Aorta (tissue), 5 donors: ENCODE data around the gene FLNC. TPM values are rescaled to one million over a fixed set of nuclear protein-coding genes. Genes with fewer than 3 reads are reported as not detected.

Experiments used
- ATAC-seq: fragments of 200-7000 bp; cut with Tn5 transposase; one replicate; pipeline ENCODE4 v1.9.1; 2022; ENCODE audit warnings: moderate library complexity; ENCODE audit not compliant: low FRiP score
- DNase-seq, 2 donors: peaks; one replicate each; pipeline ENCODE4 v3.0.0-alpha.2; 2020
- H3K27ac ChIP-seq, 2 donors: one replicate each; pipeline ENCODE4 v1.5.1; 2013; ENCODE audit warnings: low read length in 2 of 2, mild to moderate bottlenecking in 2 of 2, moderate library complexity in 2 of 2, control low read depth in 1 of 2, inconsistent platforms in 1 of 2, low read depth in 1 of 2
- H3K27me3 ChIP-seq, 2 donors: one replicate each; pipeline ENCODE4 v1.6.1; 2013; ENCODE audit warnings: control low read depth in 1 of 2, low read length in 1 of 2, mild to moderate bottlenecking in 1 of 2, moderate library complexity in 1 of 2; ENCODE audit not compliant: insufficient read depth in 2 of 2, control insufficient read depth in 1 of 2
- H3K36me3 ChIP-seq, 2 donors: one replicate each; pipeline ENCODE4 v1.6.1; 2013; ENCODE audit warnings: control low read depth in 1 of 2, low read length in 1 of 2, mild to moderate bottlenecking in 1 of 2; ENCODE audit not compliant: insufficient read depth in 2 of 2, control insufficient read depth in 1 of 2
- H3K4me1 ChIP-seq, 2 donors: one replicate each; pipeline ENCODE4 v1.6.1; 2013; ENCODE audit warnings: low read length in 2 of 2, control low read depth in 1 of 2, mild to moderate bottlenecking in 1 of 2, moderate library complexity in 1 of 2; ENCODE audit not compliant: insufficient read depth in 2 of 2, control insufficient read depth in 1 of 2
- H3K4me3 ChIP-seq, 2 donors: one replicate each; pipeline ENCODE4 v1.5.1; 2013; ENCODE audit warnings: low read length in 2 of 2, control low read depth in 1 of 2, mild to moderate bottlenecking in 1 of 2
- H3K9me3 ChIP-seq: one replicate; pipeline ENCODE4 v1.6.1; 2013; ENCODE audit warnings: mild to moderate bottlenecking, low read length; ENCODE audit not compliant: control insufficient read depth
- WGBS, 2 donors: extraction: QIAGEN DNeasy Blood & Tissue Kit; methylation state at CpG; one replicate each; pipeline ENCODE4 v1.1.7; 2013; 5-methylcytosine and 5-hydroxymethylcytosine counted together
- intact Hi-C, 2 donors: fragments of 100-400 bp; cut with DNase I; formaldehyde crosslinking; loops; one replicate each; pipeline versions ENCODE4 v1.14.2 to v1.15.0; 2022
- polyA plus RNA-seq, 2 donors: library from polyadenylated mRNA; stranded (reverse); fragments of 200-250 nt; gene quantifications; one replicate each; pipeline ENCODE4 v1.2.3, GENCODE V29; 2013
- total RNA-seq, 2 donors: library from RNA; stranded (reverse); fragmentation: NEBNext Ultra II Directional; extraction: Animal tissue kit (Norgen Biotek cat#: 25700); gene quantifications; one replicate each; pipeline ENCODE4 v1.2.1, GENCODE V29; 2021
- donor health status: healthy with polysubstance abuse.
- donor health status: Bipolar disorder and iron deficiency.
- donor health status: DM: no; HTN: no; CAD: no.
- donor health status: DM: no; HTN: no; CAD: no.
- donor health status: DM: yes; HTN: yes; CAD: no.

The FLNC gene
- total and polyA plus RNA-seq, 4 donors, result 7.8 to 245 (median 76.6) TPM

DNA sequence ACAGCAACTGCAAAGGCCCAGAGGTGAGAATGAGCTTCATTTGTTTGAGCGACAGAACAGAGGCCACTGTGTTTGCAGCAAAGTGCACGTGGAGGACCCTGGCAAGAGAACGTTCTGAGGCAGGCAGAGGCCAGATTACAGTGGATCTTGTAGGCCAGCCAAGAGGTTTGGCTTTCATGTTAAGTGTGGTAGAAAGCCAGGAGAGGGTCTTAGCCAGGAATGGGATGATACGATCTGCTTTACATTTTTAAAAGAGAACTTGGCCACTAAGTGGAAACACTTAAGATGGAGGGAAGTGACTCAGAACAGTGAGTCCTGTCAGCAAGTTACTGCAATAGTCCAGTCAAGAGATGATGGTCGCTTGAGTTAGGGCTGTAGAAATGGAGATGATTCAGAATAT, 33.9 kb upstream of the FLNC start:
- peaks cover 3 to 5% of the 10 kb centered on the region in 2 donors for H3K36me3 ChIP-seq
- no peaks in the 10 kb centered on the region for H3K4me1 ChIP-seq
- DNase-seq (no peak), ATAC-seq (no peak)
- WGBS, 2 donors, result 8 to 14% methylated on average over 5 of the region's 5 CpGs
- H3K9me3 ChIP-seq, result no peaks in the 10 kb centered on the region
- H3K27me3 ChIP-seq, result no peaks in the 10 kb centered on the region
- intact Hi-C loops, result no loop called here
- no peak overlapping the region for H3K4me3 ChIP-seq
- H3K27ac ChIP-seq, result no peak overlapping the region

GRCh38 chr7:128799451-128799850, 30.8 kb upstream of the FLNC start:
- intact Hi-C loops, result no loop called here
- H3K27me3 ChIP-seq, result no peaks in the 10 kb centered on the region
- H3K36me3 ChIP-seq, result peaks cover 3 to 5% of the 10 kb centered on the region in 2 donors
- H3K4me1 ChIP-seq, result no peaks in the 10 kb centered on the region
- no peak overlapping the region for H3K4me3 ChIP-seq
- no peak overlapping the region for H3K27ac ChIP-seq
- WGBS, 2 donors, result 90 to 98% methylated on average over 2 of the region's 2 CpGs
- DNase-seq (no peak), ATAC-seq (no peak)
- no peaks in the 10 kb centered on the region for H3K9me3 ChIP-seq

DNA sequence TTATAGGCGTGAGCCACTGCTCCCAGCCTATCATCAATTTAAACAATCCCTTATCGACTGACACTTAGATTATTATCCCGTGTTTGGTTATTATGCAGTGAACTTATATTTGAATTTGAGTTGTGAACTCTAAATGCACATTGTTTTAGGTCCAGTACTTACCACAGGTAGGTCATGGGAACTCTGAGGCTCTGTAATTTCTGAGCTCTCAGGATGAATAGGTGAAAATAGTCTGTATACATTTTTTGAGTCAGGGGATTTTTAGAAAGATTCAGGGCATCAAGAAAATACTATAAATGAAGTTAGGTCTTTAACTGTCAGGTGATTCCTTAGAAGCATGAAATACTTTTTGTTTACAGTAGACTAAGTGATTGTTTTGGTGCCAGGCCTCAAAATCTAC, 29.6 kb upstream of the FLNC start:
- Histone ChIP-seq H3K27ac (no peak overlapping the region), H3K4me1 (no peaks in the 10 kb centered on the region), H3K27me3 (no peaks in the 10 kb centered on the region), H3K36me3 (peaks cover 5 to 6% of the 10 kb centered on the region in 2 donors), H3K4me3 (no peak overlapping the region), H3K9me3 (no peaks in the 10 kb centered on the region)
- 95 to 97% methylated on average over 3 of the region's 3 CpGs for WGBS, 2 donors
- ATAC-seq (no peak), DNase-seq (no peak)
- intact Hi-C loops, result no loop called here

- ATAC-seq, result no peak
- H3K4me3 ChIP-seq, result no peak overlapping the region
- H3K9me3 ChIP-seq, result no peaks in the 10 kb centered on the region
- no peak overlapping the region for H3K27ac ChIP-seq
- intact Hi-C loops, result no loop called here
- H3K27me3 ChIP-seq, result no peaks in the 10 kb centered on the region
- no peaks in the 10 kb centered on the region for H3K4me1 ChIP-seq
- 95 to 97% methylated on average over 9 of the region's 9 CpGs for WGBS, 2 donors
- peaks cover 5 to 6% of the 10 kb centered on the region in 2 donors for H3K36me3 ChIP-seq
- DNase-seq, result no peak
These were observed 29.2 kb upstream of the FLNC start for GRCh38 chr7:128801003-128801402.

GRCh38 chr7:128801667-128802418, 28.4 kb upstream of the FLNC start:
- DNase-seq, result no peak
- 96% methylated on average over 2 of the region's 2 CpGs for WGBS, 2 donors
- no peak for ATAC-seq
- no peaks in the 10 kb centered on the region for H3K9me3 ChIP-seq
- no peak overlapping the region for H3K27ac ChIP-seq
- no peaks in the 10 kb centered on the region for H3K4me1 ChIP-seq
- intact Hi-C loops, result no loop called here
- H3K4me3 ChIP-seq, result no peak overlapping the region
- H3K36me3 ChIP-seq, result peaks cover 5 to 6% of the 10 kb centered on the region in 2 donors
- H3K27me3 ChIP-seq, result no peaks in the 10 kb centered on the region

DNA sequence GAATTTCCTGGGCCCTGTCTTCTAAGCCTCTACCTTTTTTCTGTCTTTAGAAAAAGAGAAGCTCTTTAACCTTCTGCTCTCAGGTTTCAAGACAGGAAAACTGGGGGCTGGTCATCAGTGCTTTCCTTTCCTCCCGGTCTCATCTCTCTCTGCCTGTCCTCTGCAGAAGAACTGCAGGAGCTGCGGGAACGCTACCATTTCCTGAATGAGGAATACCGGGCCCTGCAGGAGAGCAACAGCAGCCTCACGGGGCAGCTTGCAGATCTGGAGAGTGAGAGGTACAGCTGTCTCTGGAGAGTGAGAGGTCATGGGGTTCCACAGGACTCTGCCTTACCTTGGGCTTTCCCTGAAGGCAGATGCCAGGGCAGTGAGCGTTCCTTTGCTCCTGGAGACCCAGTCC, 25.7 kb upstream of the FLNC start:
- intact Hi-C loops, result no loop called here
- ATAC-seq, result no peak
- Histone ChIP-seq H3K4me3 (no peak overlapping the region), H3K36me3 (peaks cover 5 to 6% of the 10 kb centered on the region in 2 donors), H3K27me3 (no peaks in the 10 kb centered on the region), H3K9me3 (no peaks in the 10 kb centered on the region), H3K27ac (no peak overlapping the region), H3K4me1 (no peaks in the 10 kb centered on the region)
- WGBS, 2 donors, result 95% methylated on average over 6 of the region's 6 CpGs
- DNase-seq, result no peak

DNA sequence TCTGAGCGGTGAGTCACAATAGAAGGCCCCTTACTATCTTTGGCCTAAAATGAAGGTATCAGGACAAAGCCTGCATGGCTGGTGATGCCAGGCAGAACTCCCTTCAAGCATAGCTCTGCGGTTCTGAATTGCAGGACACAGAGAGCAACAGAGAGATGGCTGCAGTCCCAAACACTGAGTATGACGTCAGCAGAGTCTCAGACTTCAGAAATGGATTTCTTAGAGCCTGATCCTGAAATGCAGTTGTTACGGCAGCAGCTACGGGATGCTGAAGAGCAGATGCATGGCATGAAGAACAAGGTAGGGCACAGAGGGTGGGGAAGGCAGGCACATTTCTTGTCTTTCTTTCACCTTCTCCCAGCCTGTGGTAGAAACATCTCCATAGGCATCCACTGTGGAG, 25.0 kb upstream of the FLNC start:
- ATAC-seq (no peak), DNase-seq (no peak)
- no peaks in the 10 kb centered on the region for H3K4me1 ChIP-seq
- WGBS, 2 donors, result 35 to 45% methylated on average over 5 of the region's 5 CpGs
- no peak overlapping the region for H3K4me3 ChIP-seq
- no peaks in the 10 kb centered on the region for H3K27me3 ChIP-seq
- peaks cover 5 to 6% of the 10 kb centered on the region in 2 donors for H3K36me3 ChIP-seq
- intact Hi-C loops, result no loop called here
- H3K9me3 ChIP-seq, result no peaks in the 10 kb centered on the region
- H3K27ac ChIP-seq, result no peak overlapping the region

DNA sequence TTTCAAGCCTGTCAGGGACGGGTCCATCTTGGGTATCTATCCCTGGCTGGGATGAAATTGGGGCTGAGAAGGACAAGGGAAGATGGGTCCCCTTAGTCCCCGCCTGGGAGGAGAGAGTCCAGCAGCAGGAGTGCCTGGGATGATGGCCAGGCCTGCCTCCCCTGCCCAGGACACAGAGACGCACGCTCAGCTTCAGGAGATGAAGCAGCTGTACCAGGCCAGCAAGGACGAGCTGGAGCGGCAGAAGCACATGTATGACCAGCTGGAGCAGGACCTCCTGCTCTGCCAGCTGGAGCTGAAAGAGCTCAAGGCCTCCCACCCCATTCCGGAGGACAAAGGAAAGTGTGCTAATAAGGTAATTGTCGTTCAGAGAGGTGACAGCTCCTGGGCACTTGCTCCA, 23.0 kb upstream of the FLNC start:
- H3K9me3 ChIP-seq, result no peaks in the 10 kb centered on the region
- WGBS, 2 donors, result 87 to 91% methylated on average over 8 of the region's 8 CpGs
- H3K36me3 ChIP-seq, result peaks cover 0 to 4% of the 10 kb centered on the region in 2 donors
- no peak overlapping the region for H3K4me3 ChIP-seq
- no peak overlapping the region for H3K27ac ChIP-seq
- DNase-seq, result no peak
- intact Hi-C loops, result no loop called here
- no peaks in the 10 kb centered on the region for H3K27me3 ChIP-seq
- ATAC-seq, result no peak
- no peaks in the 10 kb centered on the region for H3K4me1 ChIP-seq

DNA sequence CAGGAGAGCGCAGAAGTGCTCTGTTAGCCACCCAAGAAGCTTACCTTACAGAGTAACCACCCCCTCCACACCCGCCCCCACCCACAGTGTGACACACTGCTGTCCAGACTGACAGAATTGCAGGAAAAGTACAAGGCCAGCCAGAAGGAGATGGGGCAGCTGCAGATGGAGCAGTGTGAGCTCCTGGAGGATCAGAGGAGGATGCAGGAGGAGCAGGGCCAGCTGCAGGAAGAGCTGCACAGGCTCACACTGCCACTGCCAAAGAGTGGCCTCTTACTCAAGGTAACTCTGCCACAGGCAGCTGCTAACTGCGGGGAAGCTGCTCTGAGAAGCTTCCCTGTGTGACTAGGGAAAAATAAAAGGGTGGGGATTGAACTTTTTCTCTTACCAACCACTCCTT, 20.8 kb upstream of the FLNC start:
- no peak for ATAC-seq
- no peak overlapping the region for H3K4me3 ChIP-seq
- H3K36me3 ChIP-seq, result peaks cover 0 to 4% of the 10 kb centered on the region in 2 donors
- intact Hi-C loops, result no loop called here
- 96 to 97% methylated on average over 3 of the region's 3 CpGs for WGBS, 2 donors
- no peaks in the 10 kb centered on the region for H3K9me3 ChIP-seq
- no peak overlapping the region for H3K27ac ChIP-seq
- no peaks in the 10 kb centered on the region for H3K4me1 ChIP-seq
- DNase-seq, result no peak
- H3K27me3 ChIP-seq, result no peaks in the 10 kb centered on the region
